Tibial nerve (tissue), 4 donors: ENCODE measurements around the gene SLAMF8. TPM values are rescaled to one million over a fixed set of nuclear protein-coding genes. Genes with fewer than 3 reads are reported as not detected.

ENCODE experiments used
- DNase-seq, 2 donors: peaks; one replicate each; pipeline ENCODE4 v3.0.0-alpha.2; 2019; ENCODE audit warnings: low spot score in 2 of 2
- H3K27ac ChIP-seq, 4 donors: fragments of 200-600 bp; sonication (generic) in 3 of 4; one replicate each; pipeline ENCODE4 v1.5.1; 2017 to 2019; ENCODE audit warnings: mild to moderate bottlenecking in 1 of 4
- H3K27me3 ChIP-seq, 2 donors: fragments of 200-600 bp; sonication (generic) in 1 of 2; one replicate each; pipeline versions ENCODE4 v1.5.1 to v1.6.0; 2017 to 2019
- H3K36me3 ChIP-seq, 3 donors: fragments of 200-600 bp; sonication (generic); one replicate each; pipeline ENCODE4 v1.5.1; 2018 to 2019
- H3K4me1 ChIP-seq, 4 donors: fragments of 200-600 bp; sonication (generic) in 3 of 4; one replicate each; pipeline ENCODE4 v1.5.1; 2017 to 2019
- H3K4me3 ChIP-seq, 4 donors: fragments of 200-600 bp; sonication (generic) in 3 of 4; one replicate each; pipeline ENCODE4 v1.5.1; 2017 to 2019; ENCODE audit warnings: mild to moderate bottlenecking in 1 of 4, moderate library complexity in 1 of 4
- H3K9me3 ChIP-seq, 4 donors: fragments of 200-600 bp; sonication (generic) in 3 of 4; one replicate each; pipeline ENCODE4 v1.5.1; 2017 to 2019
- EP300 ChIP-seq, 2 donors: sonication (generic); formaldehyde crosslinking; IDR thresholded peaks; one replicate each; pipeline ENCODE4 v1.6.1; 2017; ENCODE audit warnings: antibody characterized with exemption in 2 of 2, mild to moderate bottlenecking in 1 of 2
- POLR2A ChIP-seq, 2 donors: fragments of 450-650 bp; IDR thresholded peaks; one replicate each; pipeline ENCODE4 v1.6.1; 2017; ENCODE audit warnings: antibody characterized with exemption in 2 of 2, mild to moderate bottlenecking in 2 of 2, moderate library complexity in 2 of 2
- WGBS, 2 donors: methylation state at CpG; one replicate each; pipeline ENCODE4 v1.1.5; 2018; 5-methylcytosine and 5-hydroxymethylcytosine counted together
- total RNA-seq, 4 donors: library from RNA; depleted of rRNA; stranded (reverse); fragments of >200 nt; gene quantifications; one replicate each; pipeline ENCODE4 v1.1.0, GENCODE V29; 2016
- TF ChIP-seq, protein P1 (sequence below), 5 experiments: fragments of 200-600 bp in 3 of 5; fragments of 450-650 bp in 2 of 5; sonication (generic) in 3 of 5; IDR thresholded peaks; one replicate each; pipeline ENCODE4 v1.5.1; 2016 to 2019; ENCODE audit warnings: antibody characterized with exemption in 5 of 5, mild to moderate bottlenecking in 3 of 5, moderate library complexity in 2 of 5

SLAMF8 gene
- 1 to 10 TPM; 2.2 to 6.9 (median 3.7) TPM for total RNA-seq

DNA sequence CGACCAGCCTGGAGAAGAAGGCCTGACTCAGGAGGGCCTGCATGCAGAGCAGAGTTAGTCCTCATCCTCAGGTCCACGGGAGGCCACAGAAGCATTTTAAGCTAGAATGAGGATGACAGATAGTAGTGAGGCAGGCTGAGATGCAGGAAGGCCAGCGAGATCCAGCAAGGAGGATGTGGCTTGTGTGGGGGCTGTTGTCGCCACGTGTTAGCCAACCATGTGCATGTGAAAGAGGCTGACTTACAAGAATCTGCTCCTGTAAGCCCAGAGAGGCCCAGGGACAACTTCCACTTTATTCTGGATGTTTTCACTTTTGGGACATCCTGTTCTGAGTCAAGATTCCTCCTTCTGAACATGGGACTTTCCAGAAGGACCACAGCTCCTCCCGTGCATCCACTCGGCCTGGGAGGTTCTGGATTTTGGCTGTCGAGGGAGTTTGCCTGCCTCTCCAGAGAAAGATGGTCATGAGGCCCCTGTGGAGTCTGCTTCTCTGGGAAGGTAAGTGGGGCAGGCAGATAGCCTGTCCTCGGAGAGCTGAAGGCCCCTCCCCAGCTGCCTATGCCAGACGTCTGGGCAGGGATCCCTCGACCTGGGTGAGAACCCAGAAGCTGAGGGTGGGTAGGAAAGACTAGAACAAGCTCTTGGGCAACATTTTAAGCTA, at the start of gene SLAMF8:
TSS of gene SLAMF8 (plus strand) at position 433 of the 661 bp plus-strand sequence. CDS start at position 459, 26 bp downstream.
- Histone ChIP-seq H3K27ac (no peak within 1 kb of the TSS), H3K4me3 (peak within 1 kb of the TSS in 1 of 4 donors; percentile 14), H3K27me3 (peaks cover 0 to 13% of the 10 kb centered on the region in 2 donors), H3K9me3 (no peaks in the 10 kb centered on the region), H3K4me1 (peaks cover 0 to 6% (median 0%) of the 10 kb centered on the region in 4 donors), H3K36me3 (no peaks in the 10 kb centered on the region)
- TF ChIP-seq POLR2A (IDR thresholded peaks at IDR 0.05) (no peak), EP300 (IDR thresholded peaks at IDR 0.05) (peak in 1 of 2 donors; percentile 53)
- peak in 1 of 2 donors; percentile 44 for DNase-seq
- WGBS, 2 donors: 71 to 80% methylated on average over 11 of the region's 11 CpGs

DNA sequence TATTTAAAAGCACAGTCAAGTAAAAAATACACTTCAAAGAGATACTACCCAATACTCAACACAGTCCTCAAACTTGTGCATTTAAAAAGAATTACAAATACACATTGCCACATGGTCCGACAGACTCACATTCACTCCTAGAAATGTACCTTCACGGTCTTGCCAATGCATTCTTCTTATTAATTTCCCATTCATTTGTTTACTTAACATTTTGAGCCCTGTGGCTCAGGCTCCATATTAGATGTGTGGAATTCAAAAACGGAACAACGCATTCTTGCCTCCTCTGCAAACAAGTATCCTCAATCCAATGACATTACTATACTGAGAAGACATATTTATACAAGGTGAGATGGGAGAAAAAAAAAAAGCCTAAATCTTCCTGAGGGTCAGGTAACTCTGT, 48.4 kb upstream of the SLAMF8 start:
- DNase-seq: no peak
- no peaks in the 10 kb centered on the region for H3K9me3 ChIP-seq
- peak overlapping the region in 1 of 4 donors; percentile 90 for H3K27ac ChIP-seq
- 71 to 74% methylated on average over 4 of the region's 4 CpGs for WGBS, 2 donors
- H3K36me3 ChIP-seq: peaks cover 0 to 11% (median 0%) of the 10 kb centered on the region in 3 donors
- TF ChIP-seq POLR2A (IDR thresholded peaks at IDR 0.05): no peak
- no peak for TF ChIP-seq EP300 (IDR thresholded peaks at IDR 0.05)
- TF ChIP-seq, protein P1, sequence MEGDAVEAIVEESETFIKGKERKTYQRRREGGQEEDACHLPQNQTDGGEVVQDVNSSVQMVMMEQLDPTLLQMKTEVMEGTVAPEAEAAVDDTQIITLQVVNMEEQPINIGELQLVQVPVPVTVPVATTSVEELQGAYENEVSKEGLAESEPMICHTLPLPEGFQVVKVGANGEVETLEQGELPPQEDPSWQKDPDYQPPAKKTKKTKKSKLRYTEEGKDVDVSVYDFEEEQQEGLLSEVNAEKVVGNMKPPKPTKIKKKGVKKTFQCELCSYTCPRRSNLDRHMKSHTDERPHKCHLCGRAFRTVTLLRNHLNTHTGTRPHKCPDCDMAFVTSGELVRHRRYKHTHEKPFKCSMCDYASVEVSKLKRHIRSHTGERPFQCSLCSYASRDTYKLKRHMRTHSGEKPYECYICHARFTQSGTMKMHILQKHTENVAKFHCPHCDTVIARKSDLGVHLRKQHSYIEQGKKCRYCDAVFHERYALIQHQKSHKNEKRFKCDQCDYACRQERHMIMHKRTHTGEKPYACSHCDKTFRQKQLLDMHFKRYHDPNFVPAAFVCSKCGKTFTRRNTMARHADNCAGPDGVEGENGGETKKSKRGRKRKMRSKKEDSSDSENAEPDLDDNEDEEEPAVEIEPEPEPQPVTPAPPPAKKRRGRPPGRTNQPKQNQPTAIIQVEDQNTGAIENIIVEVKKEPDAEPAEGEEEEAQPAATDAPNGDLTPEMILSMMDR (IDR thresholded peaks at IDR 0.05): no peak
- H3K4me3 ChIP-seq: no peak overlapping the region
- H3K4me1 ChIP-seq: peaks cover 0 to 23% (median 9%) of the 10 kb centered on the region in 4 donors
- no peaks in the 10 kb centered on the region for H3K27me3 ChIP-seq

DNA sequence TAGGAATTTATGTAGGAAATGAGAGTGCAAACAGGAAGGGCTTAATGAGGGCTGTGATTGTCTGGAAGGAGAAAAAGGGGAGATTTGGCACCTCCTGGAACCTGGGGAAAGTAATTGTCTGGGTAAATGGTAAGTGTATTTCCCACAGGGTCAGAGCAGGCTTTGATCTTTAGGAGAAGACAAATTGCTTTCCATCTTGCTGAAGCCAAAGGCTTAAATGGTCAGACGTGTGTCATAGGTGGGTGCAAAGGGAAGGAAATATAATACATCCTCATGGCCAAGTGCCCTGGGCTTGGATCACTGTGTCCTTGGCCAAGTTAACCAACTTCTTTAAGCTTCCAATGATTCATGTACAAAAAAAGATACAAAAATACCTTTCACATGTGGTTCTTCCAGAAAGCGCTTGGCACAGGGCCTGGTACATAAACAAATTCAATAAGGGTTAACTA, 47.2 kb upstream of the SLAMF8 start:
- peak overlapping the region in 1 of 4 donors; percentile 90 for H3K27ac ChIP-seq
- H3K4me3 ChIP-seq: no peak overlapping the region
- DNase-seq: peak in 1 of 2 donors; percentile 44
- no peaks in the 10 kb centered on the region for H3K9me3 ChIP-seq
- peaks cover 0 to 11% (median 0%) of the 10 kb centered on the region in 3 donors for H3K36me3 ChIP-seq
- H3K4me1 ChIP-seq: peaks cover 0 to 23% (median 9%) of the 10 kb centered on the region in 4 donors
- TF ChIP-seq POLR2A (IDR thresholded peaks at IDR 0.05) (no peak), EP300 (IDR thresholded peaks at IDR 0.05) (peak in 1 of 2 donors; percentile 72)
- TF ChIP-seq, protein P1 (IDR thresholded peaks at IDR 0.05): no peak
- WGBS, 2 donors: 67 to 73% methylated on average over 2 of the region's 2 CpGs
- H3K27me3 ChIP-seq: no peaks in the 10 kb centered on the region

DNA sequence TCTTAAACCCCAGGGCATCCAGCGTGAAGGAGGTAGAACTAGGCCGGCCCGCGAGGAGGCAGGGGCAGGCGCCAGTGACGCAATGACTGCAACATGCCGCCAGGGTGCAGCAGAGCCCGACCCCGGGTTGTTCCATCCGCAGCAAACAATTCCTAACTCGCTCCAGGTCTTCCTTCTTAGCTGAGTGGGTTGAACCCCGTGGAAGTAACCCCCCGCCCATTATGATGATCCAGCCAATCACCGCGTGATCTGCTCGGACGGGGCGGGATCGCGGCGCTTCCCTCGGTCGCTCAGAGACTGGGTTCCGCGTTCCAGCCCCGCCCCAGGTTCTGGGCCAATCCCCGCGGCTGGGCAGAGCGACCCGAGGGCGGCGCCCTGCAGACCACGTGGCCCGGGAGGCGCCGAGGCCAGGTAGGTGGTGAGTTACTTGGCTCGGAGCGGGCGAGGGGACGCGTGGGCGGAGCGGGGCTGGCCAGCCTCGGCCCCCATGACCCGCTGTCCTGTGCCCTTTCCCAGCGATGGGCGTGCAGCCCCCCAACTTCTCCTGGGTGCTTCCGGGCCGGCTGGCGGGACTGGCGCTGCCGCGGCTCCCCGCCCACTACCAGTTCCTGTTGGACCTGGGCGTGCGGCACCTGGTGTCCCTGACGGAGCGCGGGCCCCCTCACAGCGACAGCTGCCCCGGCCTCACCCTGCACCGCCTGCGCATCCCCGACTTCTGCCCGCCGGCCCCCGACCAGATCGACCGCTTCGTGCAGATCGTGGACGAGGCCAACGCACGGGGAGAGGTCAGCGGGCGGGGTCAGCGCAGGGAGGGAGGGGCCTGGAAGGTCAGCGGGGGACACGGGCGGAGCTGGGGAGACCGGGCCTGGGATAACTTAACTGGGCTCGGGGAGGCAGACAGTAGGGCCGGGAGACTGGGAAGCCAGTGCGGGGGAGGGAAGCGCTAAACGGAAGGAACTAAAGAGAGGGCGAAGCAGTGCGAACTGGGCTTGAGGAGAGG, 45.8 kb upstream of the SLAMF8 start, which contains the start of gene DUSP23:
TSS of gene DUSP23 (plus strand) at position 380 of the 1,000 bp plus-strand sequence. CDS start at position 519, 139 bp downstream.
- WGBS, 2 donors: 1% methylated on average over 43 to 87 of the region's 88 CpGs
- TF ChIP-seq, protein P1 (IDR thresholded peaks at IDR 0.05): peak; percentile 88 to 98 (median 96)
- TF ChIP-seq EP300 (IDR thresholded peaks at IDR 0.05) (peak; percentile 85 to 93), POLR2A (IDR thresholded peaks at IDR 0.05) (peak; percentile 48 to 77)
- peaks cover 0 to 11% (median 0%) of the 10 kb centered on the region in 3 donors for H3K36me3 ChIP-seq
- H3K4me1 ChIP-seq: peaks cover 0 to 23% (median 9%) of the 10 kb centered on the region in 4 donors
- peak within 1 kb of the TSS; percentile 75 to 90 (median 81) for H3K27ac ChIP-seq
- H3K9me3 ChIP-seq: no peaks in the 10 kb centered on the region
- DNase-seq: peak; percentile 94 to 96
- peak within 1 kb of the TSS; percentile 69 to 91 (median 86) for H3K4me3 ChIP-seq
- H3K27me3 ChIP-seq: no peaks in the 10 kb centered on the region

DNA sequence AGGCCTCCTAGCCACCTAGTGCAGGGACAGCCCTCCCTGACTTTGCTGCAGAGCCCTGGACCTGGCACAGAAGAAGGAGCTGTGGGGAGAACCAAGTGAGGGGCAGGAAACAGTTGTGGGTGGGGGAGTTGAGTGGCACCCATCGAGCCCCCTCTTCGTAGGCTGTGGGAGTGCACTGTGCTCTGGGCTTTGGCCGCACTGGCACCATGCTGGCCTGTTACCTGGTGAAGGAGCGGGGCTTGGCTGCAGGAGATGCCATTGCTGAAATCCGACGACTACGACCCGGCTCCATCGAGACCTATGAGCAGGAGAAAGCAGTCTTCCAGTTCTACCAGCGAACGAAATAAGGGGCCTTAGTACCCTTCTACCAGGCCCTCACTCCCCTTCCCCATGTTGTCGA, 44.7 kb upstream of the SLAMF8 start:
- Histone ChIP-seq H3K4me3 (peak overlapping the region in 1 of 4 donors; percentile 85), H3K4me1 (peaks cover 0 to 23% (median 9%) of the 10 kb centered on the region in 4 donors), H3K9me3 (no peaks in the 10 kb centered on the region), H3K36me3 (peaks cover 0 to 11% (median 0%) of the 10 kb centered on the region in 3 donors), H3K27me3 (no peaks in the 10 kb centered on the region), H3K27ac (peak overlapping the region in 1 of 4 donors; percentile 90)
- TF ChIP-seq, protein P1 (IDR thresholded peaks at IDR 0.05): no peak
- 93 to 94% methylated on average over 12 of the region's 12 CpGs for WGBS, 2 donors
- DNase-seq: no peak
